AG04449 (cell line): ENCODE measurements around the gene SLC25A5.
"Not testable (repeated sequence)": the region's sequence is repeated elsewhere in the genome, so short reads cannot be mapped to it uniquely, and the experiment has no call there.

Experiments
- CTCF ChIA-PET: fragments of 350-600 bp; formaldehyde crosslinking; extraction: SDS; loops from one replicate; lab custom pipeline; 2021; ENCODE audit warnings: antibody characterized with exemption; lab: Yijun Ruan, JAX
- POLR2A ChIA-PET: fragments of 400-600, 350-600 bp; formaldehyde crosslinking; extraction: SDS; loops from one replicate; lab custom pipeline; 2020; ENCODE audit warnings: antibody characterized with exemption, inconsistent platforms; lab: Yijun Ruan, JAX
- DNase-seq: peaks from one replicate; pipeline ENCODE4 v3.0.0-alpha.2; 2010; ENCODE audit warnings: low read depth, low spot score
- H3K4me3 ChIP-seq: 2 replicates; pipeline ENCODE4 v1.5.1; 2011; ENCODE audit warnings: low read depth, mild to moderate bottlenecking, control low read depth, low read length
- CTCF ChIP-seq: IDR thresholded peaks from one replicate; pipeline ENCODE4 v1.5.1; 2011; ENCODE audit warnings: mild to moderate bottlenecking, moderate library complexity, low read length, control low read depth, inconsistent platforms; ENCODE audit not compliant: insufficient read depth; ENCODE audit errors: missing control alignments

SLC25A5 gene

GRCh38 chrX:119501511-119502148, 33.4 kb downstream of the SLC25A5 start:
- POLR2A ChIA-PET, result no interaction called here
- no peak for TF ChIP-seq CTCF
- H3K4me3 ChIP-seq, result no peak overlapping the region
- DNase-seq, result no peak
- CTCF ChIA-PET, result interaction anchor here (1.1 to 29.7 kb wide), 3 partner anchors 8 to 32 kb away, joined by 3 to 627 read pairs (median 627); no protein-coding TSS in a partner anchor

GRCh38 chrX:119502727-119503483, 34.7 kb downstream of the SLC25A5 start:
- ChIA-PET CTCF (interaction anchor here (0.6 to 29.7 kb wide), 5 partner anchors 7 to 1145 kb away, joined by 3 to 627 read pairs (median 4); no protein-coding TSS in a partner anchor), POLR2A (interaction anchor here (1.2 to 1.7 kb wide), 3 partner anchors 10 to 289 kb away, joined by 3 to 10 read pairs (median 3); partner anchors contain the start of gene RPL39)
- DNase-seq, result no peak
- TF ChIP-seq CTCF, result no peak
- H3K4me3 ChIP-seq, result no peak overlapping the region

- H3K4me3 ChIP-seq, result no peak overlapping the region
- ChIA-PET POLR2A (interaction anchor here (1.2 to 1.7 kb wide), 3 partner anchors 9 to 288 kb away, joined by 3 to 10 read pairs (median 3); partner anchors contain the start of gene RPL39), CTCF (interaction anchor here (0.6 to 29.7 kb wide), 5 partner anchors 6 to 1145 kb away, joined by 3 to 627 read pairs (median 4); no protein-coding TSS in a partner anchor)
- peak; percentile 40 for DNase-seq
- TF ChIP-seq CTCF, result no peak
Observed at GRCh38 chrX:119503484-119503861, 35.2 kb downstream of the SLC25A5 start.

GRCh38 chrX:119505145-119505544, 36.9 kb downstream of the SLC25A5 start:
- H3K4me3 ChIP-seq, DNase-seq, POLR2A ChIA-PET: not testable (repeated sequence)
- CTCF ChIA-PET, result interaction anchor here (2.8 to 22.7 kb wide), 2 partner anchors 11 to 15 kb away, joined by 9 to 627 read pairs; no protein-coding TSS in a partner anchor

GRCh38 chrX:119505945-119506344, 37.7 kb downstream of the SLC25A5 start:
- DNase-seq, result no peak
- ChIA-PET CTCF (interaction anchor here (0.6 to 22.7 kb wide), 3 partner anchors 10 to 37 kb away, joined by 3 to 627 read pairs (median 9); no protein-coding TSS in a partner anchor), POLR2A (no interaction called here)
- no peak for TF ChIP-seq CTCF
- no peak overlapping the region for H3K4me3 ChIP-seq

- ChIA-PET POLR2A (interaction anchor here (0.6 kb wide), 1 partner anchor 13 kb away, joined by 3 read pairs; no protein-coding TSS in a partner anchor), CTCF (interaction anchor here (0.6 to 22.7 kb wide), 4 partner anchors 9 to 261 kb away, joined by 3 to 627 read pairs (median 6); no protein-coding TSS in a partner anchor)
- DNase-seq, result no peak
- no peak for TF ChIP-seq CTCF
- no peak overlapping the region for H3K4me3 ChIP-seq
Observed at GRCh38 chrX:119507206-119507605, 39.0 kb downstream of the SLC25A5 start.
